Endothelial cell of umbilical vein (primary cell): ENCODE results near the gene POLRMT. TPM values are rescaled to one million over a fixed set of nuclear protein-coding genes. Genes with fewer than 3 reads are reported as not detected.

ENCODE experiments used
- BruUV-seq: library from RNA; stranded (reverse); fragments of 400-500 nt; replicated peaks from 2 replicates; lab custom pipeline; 2021; lab: Mats Ljungman, UMichigan
- CTCF ChIA-PET: fragments of 300-600, 350-600 bp; sonication (Branson Sonifier 250); formaldehyde crosslinking; loops from one replicate; lab custom pipeline; 2021; ENCODE audit warnings: antibody characterized with exemption, inconsistent platforms; lab: Charles Lee
- POLR2A ChIA-PET: fragments of 300-600, 350-600 bp; sonication (Branson Sonifier 250); formaldehyde crosslinking; loops from one replicate; lab custom pipeline; 2021; ENCODE audit warnings: antibody characterized with exemption, inconsistent platforms; lab: Charles Lee
- DNase-seq: peaks from one replicate; pipeline ENCODE4 v3.0.0-alpha.2; 2011; ENCODE audit warnings: low read depth, low spot score
- FAIRE-seq: peaks from 2 replicates; lab custom pipeline; 2011; peaks lifted over from hg19 to GRCh38; lab: Jason Lieb, UNC
- H2AFZ ChIP-seq: 2 replicates; pipeline ENCODE4 v1.6.0; 2012; ENCODE audit warnings: low read depth, low read length, control low read depth, inconsistent platforms
- H3K27ac ChIP-seq: 2 replicates; pipeline ENCODE4 v1.5.1; 2011; ENCODE audit warnings: low read depth, mild to moderate bottlenecking, control low read depth, low read length, moderate library complexity; ENCODE audit not compliant: insufficient read depth
- H3K27me3 ChIP-seq, 2 experiments: 2 replicates each; pipeline versions ENCODE4 v1.6.0 to v1.6.1; 2011; ENCODE audit warnings: low read length in 2 of 2, mixed read lengths in 1 of 2; ENCODE audit not compliant: control insufficient read depth in 2 of 2, insufficient read depth in 2 of 2
- H3K36me3 ChIP-seq, 2 experiments: 2 replicates in 1 of 2; 3 replicates in 1 of 2; pipeline ENCODE4 v1.5.1; 2011; ENCODE audit warnings: low read length in 2 of 2, mild to moderate bottlenecking in 1 of 2, moderate library complexity in 1 of 2; ENCODE audit not compliant: control insufficient read depth in 2 of 2, insufficient read depth in 2 of 2; ENCODE audit errors: extremely low read depth in 1 of 2
- H3K4me1 ChIP-seq: 3 replicates; pipeline ENCODE4 v1.5.1; 2011; ENCODE audit warnings: mild to moderate bottlenecking, low read length; ENCODE audit not compliant: control insufficient read depth, insufficient read depth; ENCODE audit errors: extremely low read depth
- H3K4me2 ChIP-seq: 2 replicates; pipeline ENCODE4 v1.6.1; 2011; ENCODE audit warnings: low read length, control low read depth, mixed read lengths; ENCODE audit not compliant: insufficient read depth
- H3K4me3 ChIP-seq, 3 experiments: fragments of 200-600 bp in 1 of 3; sonication (generic), shearing (Covaris generic) in 1 of 3; replicated peaks in 1 of 3; 2 replicates each; pipeline ENCODE4 v1.5.1; 2011 to 2016; ENCODE audit warnings: control low read depth in 3 of 3, low read length in 3 of 3, mild to moderate bottlenecking in 2 of 3, inconsistent platforms in 1 of 3, low read depth in 1 of 3, moderate library complexity in 1 of 3; ENCODE audit not compliant: insufficient read depth in 1 of 3
- H3K79me2 ChIP-seq: 2 replicates; pipeline ENCODE4 v1.6.0; 2012; ENCODE audit warnings: low read length, inconsistent platforms; ENCODE audit not compliant: control insufficient read depth, insufficient read depth
- H3K9ac ChIP-seq: replicated peaks from 2 replicates; pipeline ENCODE3; 2011; ENCODE audit warnings: low read length, control low read depth; ENCODE audit not compliant: insufficient read depth; ENCODE audit errors: extremely low read depth
- H3K9me1 ChIP-seq: replicated peaks from 3 replicates; pipeline ENCODE4 v1.6.0; 2011; ENCODE audit warnings: mild to moderate bottlenecking, low read length; ENCODE audit not compliant: control insufficient read depth, insufficient read depth; ENCODE audit errors: extremely low read depth
- H3K9me3 ChIP-seq: replicated peaks from 2 replicates; pipeline ENCODE4 v1.5.1; 2012; ENCODE audit warnings: low read length, inconsistent platforms; ENCODE audit not compliant: control insufficient read depth, insufficient read depth
- H4K20me1 ChIP-seq: replicated peaks from 2 replicates; pipeline ENCODE3; 2011; ENCODE audit warnings: mild to moderate bottlenecking, low read length; ENCODE audit not compliant: control insufficient read depth, insufficient read depth; ENCODE audit errors: extremely low read depth
- CTCF ChIP-seq, 2 donors: IDR thresholded peaks; 1 replicate in 1 of 2; 2 replicates in 1 of 2; pipeline ENCODE4 v1.5.1; 2011; ENCODE audit warnings: low read length in 2 of 2, mild to moderate bottlenecking in 2 of 2, moderate library complexity in 2 of 2, control low read depth in 1 of 2, inconsistent platforms in 1 of 2, low read depth in 1 of 2; ENCODE audit not compliant: insufficient read depth in 1 of 2; ENCODE audit errors: extremely low read depth in 1 of 2
- FOS ChIP-seq: IDR thresholded peaks from 2 replicates; pipeline ENCODE4 v1.6.1; 2011; ENCODE audit warnings: mild to moderate bottlenecking, low read length, moderate library complexity, borderline replicate concordance; ENCODE audit not compliant: insufficient read depth
- JUN ChIP-seq: IDR thresholded peaks from 2 replicates; pipeline ENCODE4 v1.6.1; 2011; ENCODE audit warnings: borderline replicate concordance, low read depth; ENCODE audit not compliant: insufficient read length, insufficient read depth
- MAX ChIP-seq: IDR thresholded peaks from 2 replicates; pipeline ENCODE4 v1.6.1; 2011; ENCODE audit not compliant: insufficient read depth, insufficient read length
- POLR2AphosphoS5 ChIP-seq: IDR thresholded peaks from 2 replicates; pipeline ENCODE4 v1.6.1; 2012; ENCODE audit warnings: low read depth, mild to moderate bottlenecking, control low read depth, low read length, moderate library complexity; ENCODE audit not compliant: insufficient read depth
- dilution Hi-C: fragments of 300-500 bp; cut with MboI; formaldehyde crosslinking; loops from one replicate; pipeline ENCODE4 v1.15.0; 2019; ENCODE audit warnings: low sequenced_read_pairs; ENCODE audit not compliant: extremely low pct_ligation_motif_present
- intact Hi-C: fragments of 100-400 bp; cut with micrococcal nuclease; formaldehyde crosslinking; loops from one replicate; pipeline ENCODE4 v1.10.0; 2022
- polyA plus RNA-seq, 4 experiments: library from polyadenylated mRNA; depleted of rRNA in 3 of 4; stranded (reverse) in 3 of 4; unstranded in 1 of 4; fragments of >200 nt; gene quantifications; 2 replicates each; pipeline versions ENCODE4 v1.2.1 to v1.2.3, GENCODE V29; 2011 to 2012; ENCODE audit warnings: missing spikeins in 1 of 4
- total RNA-seq: library from RNA; stranded (reverse); gene quantifications from 2 replicates; pipeline ENCODE4 v1.2.3, GENCODE V29; 2021

The POLRMT gene
- total and polyA plus RNA-seq, 2 donors (not counting 3 experiments of a cell fraction or from before 2014, with no cell fraction given) = 38.9 to 50.6 TPM

- FAIRE-seq = no peak
- Histone ChIP-seq H3K27me3 (peaks cover 10 to 13% of the 10 kb centered on the region in 2 experiments), H3K9ac (no peak overlapping the region), H3K4me3 (no peak overlapping the region), H3K4me2 (no peak overlapping the region), H4K20me1 (no peaks in the 10 kb centered on the region), H3K9me3 (no peaks in the 10 kb centered on the region), H2AFZ (no peak overlapping the region), H3K4me1 (no peaks in the 10 kb centered on the region), H3K36me3 (no peaks in the 10 kb centered on the region), H3K27ac (no peak overlapping the region), H3K9me1 (no peaks in the 10 kb centered on the region), H3K79me2 (no peaks in the 10 kb centered on the region)
- dilution Hi-C loops = no loop called here
- POLR2A ChIA-PET = no interaction called here
- no peak for DNase-seq
- CTCF ChIA-PET = no interaction called here
- intact Hi-C loops = no loop called here
- BruUV-seq = no TSS peak
- TF ChIP-seq FOS = no peak
- TF ChIP-seq POLR2AphosphoS5 = no peak
- TF ChIP-seq JUN = no peak
- no peak for TF ChIP-seq CTCF (IDR thresholded peaks at IDR 0.05; ENCODE audit: extremely low read depth in 1 of 2, insufficient read depth in 1 of 2, low read depth in 1 of 2, low read length in 2 of 2)
- no peak for TF ChIP-seq MAX
Observed at GRCh38 chr19:590396-590745, 43.0 kb downstream of the POLRMT start.
